SHP77 treated with DMSO at 0.1 percent for 48 hours (cell line): ENCODE data around the gene GARNL3.

Source experiments
- DNase-seq: peaks from one replicate; lab custom pipeline; 2025; lab: John Stamatoyannopoulos, UW

Gene GARNL3

DNA sequence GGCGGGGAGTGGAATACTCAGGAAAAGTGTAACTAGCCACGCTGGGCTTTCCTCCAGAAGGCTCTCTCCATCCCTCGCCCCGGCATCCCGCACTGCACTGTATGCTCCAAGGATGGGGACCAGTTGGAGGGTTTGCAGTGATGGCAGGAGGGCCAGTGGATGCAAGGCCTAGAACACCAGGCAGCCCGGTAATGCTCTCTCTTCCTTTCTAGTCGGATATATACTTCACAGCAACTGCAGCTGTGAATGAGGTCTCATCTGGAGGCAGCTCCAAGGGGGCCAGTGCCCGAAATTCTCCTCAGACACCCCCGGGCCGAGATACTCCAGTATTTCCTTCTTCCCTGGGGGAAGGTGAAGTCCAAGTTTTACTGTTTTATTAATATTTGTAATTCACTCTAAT is 122.4 kb downstream of the GARNL3 start:
- no peak for DNase-seq

DNA sequence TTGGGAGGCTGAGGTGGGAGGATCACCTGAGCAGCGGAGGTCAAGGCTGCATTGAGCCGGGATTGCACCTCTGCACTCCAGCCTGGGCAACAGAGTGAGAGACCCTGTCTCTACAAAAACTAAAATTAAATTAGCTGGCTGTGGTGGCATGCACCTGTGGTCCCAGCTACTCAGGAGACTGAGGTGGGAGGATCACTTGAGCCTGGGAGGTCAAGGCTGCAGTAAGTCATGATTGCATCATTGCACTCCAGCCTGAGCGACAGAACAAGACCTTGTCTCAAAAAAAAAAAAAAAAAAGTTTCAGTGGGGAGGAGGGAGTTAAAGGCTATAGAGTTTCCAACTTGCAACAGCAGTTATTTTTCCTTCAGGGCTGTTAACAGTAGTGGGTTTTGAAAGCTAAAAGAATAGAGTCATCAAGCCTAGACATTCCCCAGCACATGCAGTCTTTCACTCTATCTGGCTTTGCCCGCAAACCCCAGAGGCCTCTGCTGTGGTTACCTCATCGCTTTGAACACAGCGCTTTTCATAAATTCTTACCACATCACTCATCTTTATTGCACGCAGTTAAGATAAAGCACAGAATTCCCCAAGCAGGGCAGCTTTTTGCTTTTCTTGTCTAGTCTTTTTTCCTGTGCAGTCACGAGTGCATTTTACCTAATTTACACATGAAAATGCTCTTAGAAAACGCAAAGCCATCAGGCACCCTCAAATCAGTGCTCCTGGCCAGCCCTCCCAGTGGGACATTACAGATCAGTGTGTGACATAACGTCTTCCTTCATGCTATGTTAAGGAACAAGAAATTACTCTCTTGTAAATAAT is 123.7 kb downstream of the GARNL3 start:
- no peak for DNase-seq

DNA sequence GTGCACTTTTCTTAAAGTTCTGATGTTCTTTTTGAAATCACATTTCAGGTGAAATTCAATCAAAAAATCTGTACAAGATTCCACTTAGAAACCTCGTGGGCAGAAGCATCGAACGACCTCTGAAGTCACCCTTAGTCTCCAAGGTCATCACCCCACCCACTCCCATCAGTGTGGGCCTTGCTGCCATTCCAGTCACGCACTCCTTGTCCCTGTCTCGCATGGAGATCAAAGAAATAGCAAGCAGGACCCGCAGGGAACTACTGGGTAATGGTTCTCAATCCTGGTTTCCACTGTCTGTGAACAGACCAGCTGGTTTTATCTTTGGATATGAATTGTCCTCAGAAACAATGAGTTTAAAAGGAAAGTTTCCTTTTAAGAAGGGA is 124.3 kb downstream of the GARNL3 start:
- DNase-seq = no peak

DNA sequence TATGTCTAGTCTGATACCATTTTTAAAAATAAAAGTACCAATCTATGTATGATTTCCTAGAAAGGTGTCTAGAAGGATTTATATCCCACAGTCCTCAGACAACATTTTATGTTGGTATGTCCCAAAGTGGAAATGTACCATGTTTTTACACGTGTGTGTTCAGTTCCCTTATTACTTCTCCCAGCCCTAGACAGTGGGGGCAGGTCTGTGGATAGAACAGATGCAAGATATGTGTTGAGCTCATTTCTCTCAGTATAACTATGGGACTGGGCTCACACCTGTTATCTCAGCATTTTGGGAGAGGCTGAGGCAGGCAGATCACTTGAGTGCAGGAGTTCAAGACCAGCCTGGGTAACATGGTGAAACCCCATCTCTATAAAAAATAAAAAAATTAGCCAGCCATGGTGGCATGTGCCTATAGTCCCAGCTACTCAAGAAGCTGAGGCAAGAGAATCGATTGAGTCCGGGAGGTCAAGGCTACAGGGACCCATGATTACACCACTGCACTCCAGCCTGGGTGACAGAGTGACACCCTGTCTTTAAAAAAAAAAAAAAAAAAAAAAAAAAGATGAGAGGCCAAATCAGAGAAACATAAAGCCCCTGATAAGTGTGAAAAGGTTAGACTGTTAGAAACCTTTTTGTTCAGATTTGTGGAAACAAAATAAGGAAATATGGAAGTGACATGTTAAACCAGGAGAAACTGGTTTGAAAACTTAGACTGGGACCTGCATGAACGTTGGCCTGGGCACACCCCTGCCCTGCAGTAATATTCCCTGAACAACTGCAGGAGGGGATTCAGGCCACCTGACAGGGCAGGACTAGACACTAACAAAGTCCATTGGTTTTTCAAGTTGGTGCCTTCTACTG is 125.0 kb downstream of the GARNL3 start:
- DNase-seq = no peak

DNA sequence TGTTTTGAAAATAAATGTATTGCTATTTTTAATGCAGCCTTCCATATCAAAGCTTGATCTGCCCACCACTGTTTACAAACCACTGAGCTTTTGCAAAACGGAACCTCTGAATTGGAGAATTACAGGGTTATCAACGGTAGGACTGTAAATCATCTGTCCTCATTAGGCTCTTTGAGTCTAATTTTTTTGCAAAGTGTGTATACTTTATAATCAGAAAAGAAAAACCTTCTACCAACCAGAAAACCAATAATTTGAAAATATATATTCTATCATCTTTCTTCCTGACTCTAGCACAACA is 125.6 kb downstream of the GARNL3 start:
- DNase-seq = no peak

DNA sequence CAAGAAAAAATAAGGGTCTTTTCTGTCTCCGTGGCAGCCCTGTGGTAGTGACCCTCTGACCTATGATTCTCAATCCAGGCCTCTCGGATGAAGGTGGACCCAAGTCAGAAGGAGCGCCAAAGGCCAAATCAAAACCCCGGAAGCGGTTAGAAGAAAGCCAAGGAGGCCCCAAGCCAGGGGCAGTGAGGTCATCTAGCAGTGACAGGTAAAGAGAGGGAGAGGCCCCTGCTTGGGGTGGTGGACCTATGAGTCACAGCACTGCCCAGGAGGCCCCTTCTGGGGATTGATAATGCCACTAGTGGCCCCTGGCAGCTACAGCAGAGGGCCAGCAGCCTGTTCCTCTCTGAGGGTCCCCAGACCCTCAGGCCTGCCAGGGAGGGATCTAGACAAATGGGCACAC is 126.0 kb downstream of the GARNL3 start:
- DNase-seq = no peak

DNA sequence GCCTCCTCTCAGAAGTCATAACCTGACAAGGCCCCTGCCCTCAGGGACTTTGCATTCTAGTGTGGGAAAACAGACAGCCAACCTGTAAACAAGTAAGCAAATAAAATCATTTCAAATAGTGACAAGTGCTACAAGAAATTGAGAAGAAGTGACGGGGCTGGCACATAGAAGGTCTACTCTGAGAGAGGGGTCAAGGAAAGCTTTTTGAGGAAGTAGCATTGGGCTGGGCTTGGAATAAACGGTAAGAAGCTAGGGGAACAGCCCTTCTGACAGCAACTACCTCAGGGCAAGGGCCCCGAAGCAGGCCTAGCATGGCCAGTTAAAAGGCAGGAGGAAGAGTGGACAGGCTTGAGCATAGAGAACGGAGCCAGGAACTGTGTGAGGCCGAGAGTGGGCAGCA is 127.6 kb downstream of the GARNL3 start:
- no peak for DNase-seq

DNA sequence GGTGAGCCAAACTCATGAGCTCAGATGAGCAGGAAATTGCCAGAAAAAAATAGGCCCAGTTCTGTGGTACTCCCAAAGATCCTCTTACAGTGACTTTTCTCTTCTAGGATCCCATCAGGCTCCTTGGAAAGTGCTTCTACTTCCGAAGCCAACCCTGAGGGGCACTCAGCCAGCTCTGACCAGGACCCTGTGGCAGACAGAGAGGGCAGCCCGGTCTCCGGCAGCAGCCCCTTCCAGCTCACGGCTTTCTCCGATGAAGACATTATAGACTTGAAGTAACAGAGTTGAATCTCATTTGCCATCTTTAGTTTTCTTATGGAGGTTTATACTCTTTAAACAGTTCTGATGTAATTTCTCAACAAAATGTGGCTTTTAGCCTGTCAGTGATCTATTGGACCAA is 128.4 kb downstream of the GARNL3 start:
- DNase-seq = no peak

DNA sequence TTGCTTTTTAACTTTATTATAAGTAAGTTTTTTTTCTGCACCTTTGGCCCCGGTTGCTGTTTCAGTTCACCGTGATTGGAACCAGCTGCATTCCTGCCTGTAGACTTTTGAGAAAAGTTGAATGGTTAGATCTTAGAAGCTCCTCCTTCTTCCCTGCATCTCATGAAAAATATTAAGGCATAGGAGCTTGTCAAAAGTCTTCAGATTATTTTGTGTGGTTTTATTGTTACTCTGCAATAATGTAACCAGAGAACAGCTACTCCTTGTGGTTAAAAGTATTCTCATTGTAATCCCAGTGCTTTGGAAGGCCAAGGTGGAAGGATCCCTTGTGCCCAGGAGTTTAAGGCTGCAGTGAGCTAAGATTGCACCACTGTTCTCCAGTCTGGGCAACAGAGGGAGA is 129.1 kb downstream of the GARNL3 start:
- DNase-seq = no peak

DNA sequence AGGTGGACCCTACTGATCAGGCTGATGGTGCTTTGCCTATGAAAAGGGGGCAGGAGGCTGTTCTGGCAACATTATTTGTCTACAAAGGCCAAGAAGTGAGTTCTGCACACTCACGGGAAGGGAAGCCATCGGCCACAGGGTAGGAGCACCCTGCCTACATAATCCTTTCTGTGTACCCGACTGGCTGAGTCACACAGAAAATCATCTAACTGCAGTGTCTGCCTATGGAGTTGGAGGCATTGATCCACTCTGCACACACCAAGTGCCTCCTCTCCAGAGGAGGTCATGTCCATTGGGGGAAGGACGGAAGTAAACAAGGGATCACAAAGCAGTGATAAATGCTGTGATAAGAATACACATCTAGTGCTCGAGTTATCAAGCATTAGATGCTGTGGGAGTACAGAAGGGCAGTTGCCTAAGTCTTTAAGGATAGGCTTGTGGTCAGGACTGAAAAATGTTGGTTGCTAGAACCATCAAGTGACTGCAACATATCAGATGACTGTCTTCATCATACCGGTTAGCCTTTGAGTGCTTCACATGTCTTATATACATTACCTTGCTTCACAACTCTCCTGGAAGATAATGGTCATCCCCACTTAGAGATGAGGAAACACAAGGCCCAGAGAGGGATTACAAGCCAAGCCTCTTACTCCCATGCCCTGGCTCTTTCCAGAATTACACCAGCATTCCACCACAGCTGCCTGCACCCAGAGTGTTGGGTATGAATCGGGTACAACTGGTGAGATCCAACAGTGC is 131.1 kb downstream of the GARNL3 start:
- DNase-seq = no peak

DNA sequence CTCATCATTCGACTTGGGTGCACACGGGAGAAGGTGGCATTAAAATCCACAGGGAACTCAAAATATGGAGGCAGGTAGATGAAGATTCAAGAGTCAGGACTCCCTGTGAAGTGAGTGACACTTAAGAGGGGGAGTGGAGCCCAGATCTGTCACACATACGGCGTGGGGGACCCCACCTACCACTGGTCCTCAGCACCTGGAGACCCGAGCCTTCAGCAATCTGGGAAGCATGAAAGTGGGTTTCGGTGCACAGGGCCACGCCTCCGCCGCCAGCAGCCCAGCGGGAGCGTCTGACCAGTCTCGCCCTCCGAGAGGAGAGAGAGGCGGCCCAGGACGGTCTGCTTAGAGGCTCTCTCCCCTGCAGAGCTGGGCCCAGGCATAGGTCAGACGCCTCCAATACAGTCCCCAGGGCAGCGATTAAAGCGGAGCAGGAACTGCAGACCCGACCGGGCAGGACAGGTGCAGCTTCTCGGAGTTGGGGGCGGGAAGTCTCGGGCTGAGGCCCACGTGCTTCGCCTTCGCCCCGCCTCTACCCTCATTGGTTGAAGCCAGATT is 131.8 kb downstream of the GARNL3 start:
- DNase-seq = no peak

DNA sequence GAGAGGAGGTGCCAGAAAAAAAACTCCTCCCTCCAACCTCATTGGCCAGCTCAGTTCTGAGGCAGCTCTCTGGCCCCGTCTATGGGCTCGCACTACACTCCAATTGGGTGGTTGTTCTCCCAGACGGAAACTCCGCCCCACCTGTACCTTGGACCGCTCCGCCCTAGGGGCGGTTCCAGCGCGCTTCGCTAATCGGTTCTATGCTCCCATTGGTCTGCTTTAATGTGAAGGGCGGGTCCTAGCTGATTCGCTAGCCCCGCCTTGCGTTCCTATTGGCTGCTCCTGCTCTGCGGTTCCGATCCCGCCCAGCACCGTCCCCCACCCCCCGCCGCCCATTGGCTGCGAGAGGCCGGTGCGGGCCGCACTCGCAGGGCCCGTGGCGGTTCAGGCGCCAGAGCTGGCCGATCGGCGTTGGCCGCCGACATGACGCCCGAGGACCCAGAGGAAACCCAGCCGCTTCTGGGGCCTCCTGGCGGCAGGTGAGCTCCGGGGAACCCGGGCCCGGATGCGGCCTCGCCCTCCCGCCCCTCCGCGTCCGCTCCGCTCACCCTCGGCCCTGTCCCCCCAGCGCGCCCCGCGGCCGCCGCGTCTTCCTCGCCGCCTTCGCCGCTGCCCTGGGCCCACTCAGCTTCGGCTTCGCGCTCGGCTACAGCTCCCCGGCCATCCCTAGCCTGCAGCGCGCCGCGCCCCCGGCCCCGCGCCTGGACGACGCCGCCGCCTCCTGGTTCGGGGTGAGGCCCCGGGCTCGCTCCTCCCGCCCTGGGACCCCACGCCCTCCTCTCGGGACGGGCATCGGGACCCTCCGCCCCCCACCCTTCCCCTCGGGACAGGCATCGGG is 132.5 kb downstream of the GARNL3 start, which contains the start of gene SLC2A8:
Gene SLC2A8 (plus strand): TSS at position 362 of the 838 bp plus-strand sequence. CDS start 62 bp downstream, at position 424.
- DNase-seq = peak; percentile 98

DNA sequence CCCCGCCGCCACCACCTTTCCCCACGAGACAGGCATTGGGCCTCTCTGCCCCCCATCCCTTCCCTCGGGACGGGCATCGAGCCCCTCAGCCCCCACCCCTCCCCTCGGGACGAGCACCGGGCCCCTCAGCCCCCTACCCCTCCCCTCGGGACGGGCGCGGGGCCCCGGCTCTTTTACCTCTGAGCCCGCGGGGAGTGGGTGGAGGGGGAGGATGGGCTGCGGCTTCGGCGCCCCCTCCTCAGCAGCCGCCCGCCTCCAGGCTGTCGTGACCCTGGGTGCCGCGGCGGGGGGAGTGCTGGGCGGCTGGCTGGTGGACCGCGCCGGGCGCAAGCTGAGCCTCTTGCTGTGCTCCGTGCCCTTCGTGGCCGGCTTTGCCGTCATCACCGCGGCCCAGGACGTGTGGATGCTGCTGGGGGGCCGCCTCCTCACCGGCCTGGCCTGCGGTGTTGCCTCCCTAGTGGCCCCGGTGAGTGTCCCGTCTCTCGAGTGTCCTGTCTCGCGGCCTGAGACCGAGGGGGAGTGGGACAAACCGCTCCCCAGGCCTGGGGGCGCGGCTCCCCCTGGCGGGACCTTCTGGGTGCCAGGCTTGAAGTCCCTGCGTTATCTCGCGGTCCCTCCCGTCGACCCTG is 133.2 kb downstream of the GARNL3 start:
- DNase-seq = peak; percentile 17

DNA sequence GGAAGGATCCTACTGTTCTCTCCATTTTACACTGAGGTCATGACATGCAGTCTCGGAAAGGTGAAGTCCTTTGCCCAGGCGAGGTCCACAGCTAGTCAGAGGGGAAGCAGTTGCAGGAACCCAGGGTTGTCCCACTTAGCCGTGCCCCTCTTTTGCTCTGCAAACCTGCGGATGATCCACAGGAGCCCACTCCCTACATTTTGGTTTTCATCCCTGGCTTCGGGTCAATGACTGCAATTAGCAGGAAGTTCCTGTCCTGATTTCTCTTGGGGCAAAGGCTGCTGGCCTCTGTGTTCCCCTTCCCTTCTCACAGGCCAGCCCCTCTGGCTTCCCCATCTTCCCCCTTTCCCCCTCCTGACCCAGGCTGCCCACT is 133.7 kb downstream of the GARNL3 start:
- no peak for DNase-seq

DNA sequence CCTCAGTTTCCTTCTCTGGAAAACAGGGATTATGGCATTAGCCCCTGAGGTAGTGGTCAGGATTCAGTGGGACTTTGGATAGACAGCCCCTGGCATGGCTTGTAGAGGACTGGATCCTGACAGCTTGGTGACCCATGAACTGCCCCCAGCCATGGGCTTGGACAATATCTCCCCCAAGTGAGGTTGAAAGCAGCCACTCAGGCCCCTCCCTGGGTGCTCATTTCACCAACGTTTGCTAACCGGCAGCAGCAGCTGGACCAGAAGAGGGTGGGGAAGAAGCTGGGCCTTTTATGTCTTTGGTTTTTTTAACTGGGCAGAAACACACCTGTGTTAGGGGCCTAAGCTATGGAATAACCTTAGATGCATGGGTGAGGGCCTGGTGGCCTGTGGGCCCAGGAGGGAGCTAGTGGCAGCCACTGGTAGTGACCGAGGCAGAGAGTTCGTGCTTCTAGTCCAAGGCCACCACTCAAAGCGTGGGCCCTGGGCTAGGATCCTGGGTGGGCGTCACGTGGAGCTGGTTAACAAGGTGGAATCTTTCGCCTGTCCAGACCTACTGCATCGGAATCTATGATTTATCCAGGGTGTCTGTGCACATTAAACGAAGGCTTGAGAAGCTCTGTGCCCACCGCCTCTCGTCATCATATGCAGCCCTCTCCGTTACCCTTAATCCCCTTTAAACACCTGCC is 134.3 kb downstream of the GARNL3 start:
- no peak for DNase-seq

DNA sequence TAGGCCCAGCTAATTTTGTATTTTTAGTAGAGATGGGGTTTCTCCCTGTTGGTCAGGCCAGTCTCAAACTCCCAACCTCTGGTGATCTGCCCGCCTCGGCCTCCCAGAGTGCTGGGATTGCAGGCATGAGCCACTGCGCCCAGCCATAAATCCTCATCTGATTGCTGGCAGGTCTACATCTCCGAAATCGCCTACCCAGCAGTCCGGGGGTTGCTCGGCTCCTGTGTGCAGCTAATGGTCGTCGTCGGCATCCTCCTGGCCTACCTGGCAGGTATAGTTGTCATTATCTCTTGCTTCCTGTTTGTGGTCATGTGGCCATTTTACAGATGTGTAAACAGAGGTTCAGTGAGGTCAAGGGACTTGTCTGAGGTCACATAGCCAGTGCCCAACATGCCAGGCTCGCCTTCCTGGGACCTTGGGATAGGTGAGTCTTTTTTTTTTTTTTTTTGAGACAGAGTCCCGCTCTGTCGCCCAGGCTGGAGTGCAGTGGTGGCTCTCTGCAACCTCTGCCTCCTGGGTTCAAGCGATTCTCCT is 135.2 kb downstream of the GARNL3 start:
- DNase-seq = no peak

DNA sequence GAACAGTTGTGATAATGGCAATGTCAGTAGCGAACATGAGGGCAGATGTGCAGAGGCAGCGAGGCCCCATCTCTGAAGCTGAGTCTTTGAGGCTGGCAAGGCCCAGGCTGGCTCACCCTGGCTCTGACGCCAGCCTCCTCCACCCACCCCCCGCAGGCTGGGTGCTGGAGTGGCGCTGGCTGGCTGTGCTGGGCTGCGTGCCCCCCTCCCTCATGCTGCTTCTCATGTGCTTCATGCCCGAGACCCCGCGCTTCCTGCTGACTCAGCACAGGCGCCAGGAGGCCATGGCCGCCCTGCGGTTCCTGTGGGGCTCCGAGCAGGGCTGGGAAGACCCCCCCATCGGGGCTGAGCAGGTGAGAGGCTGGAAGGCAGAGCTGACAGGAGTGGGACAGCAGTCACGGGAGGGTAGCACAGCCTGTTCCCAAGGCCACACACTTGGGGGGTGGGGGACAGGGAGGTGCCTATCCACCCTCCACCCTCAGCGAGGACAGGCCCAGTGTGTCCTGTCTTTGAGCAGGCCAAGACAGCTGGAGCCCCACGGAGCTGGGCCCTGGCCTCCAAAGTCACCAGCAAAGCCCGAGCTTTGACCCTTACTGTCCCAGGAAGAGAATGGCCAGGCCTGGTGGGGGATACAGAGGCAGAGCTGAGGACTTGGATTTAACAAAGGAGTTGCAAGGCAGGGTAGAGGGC is 138.0 kb downstream of the GARNL3 start:
- no peak for DNase-seq

DNA sequence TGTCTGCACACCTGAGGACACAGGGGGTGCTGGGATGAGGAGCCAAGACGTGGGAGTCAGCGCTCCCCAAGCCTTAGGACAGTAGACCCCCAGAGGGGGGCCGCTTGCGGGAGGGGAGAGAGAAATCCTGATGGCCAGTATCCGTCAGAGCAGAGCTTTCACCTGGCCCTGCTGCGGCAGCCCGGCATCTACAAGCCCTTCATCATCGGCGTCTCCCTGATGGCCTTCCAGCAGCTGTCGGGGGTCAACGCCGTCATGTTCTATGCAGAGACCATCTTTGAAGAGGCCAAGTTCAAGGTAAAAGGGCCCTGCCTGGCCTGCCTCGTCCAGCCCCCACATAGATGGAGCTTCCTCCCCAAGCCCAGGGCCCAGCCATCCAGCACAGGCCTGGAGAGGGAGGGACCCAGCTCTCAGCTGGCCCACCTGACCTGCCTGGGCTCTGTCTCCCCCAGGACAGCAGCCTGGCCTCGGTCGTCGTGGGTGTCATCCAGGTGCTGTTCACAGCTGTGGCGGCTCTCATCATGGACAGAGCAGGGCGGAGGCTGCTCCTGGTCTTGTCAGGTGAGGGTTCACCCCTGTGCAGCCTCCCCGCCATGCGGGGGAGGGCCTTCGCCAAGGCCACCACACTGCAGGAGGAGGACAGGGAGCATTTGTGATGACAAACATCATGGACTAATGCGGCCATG is 139.1 kb downstream of the GARNL3 start:
- DNase-seq = no peak

DNA sequence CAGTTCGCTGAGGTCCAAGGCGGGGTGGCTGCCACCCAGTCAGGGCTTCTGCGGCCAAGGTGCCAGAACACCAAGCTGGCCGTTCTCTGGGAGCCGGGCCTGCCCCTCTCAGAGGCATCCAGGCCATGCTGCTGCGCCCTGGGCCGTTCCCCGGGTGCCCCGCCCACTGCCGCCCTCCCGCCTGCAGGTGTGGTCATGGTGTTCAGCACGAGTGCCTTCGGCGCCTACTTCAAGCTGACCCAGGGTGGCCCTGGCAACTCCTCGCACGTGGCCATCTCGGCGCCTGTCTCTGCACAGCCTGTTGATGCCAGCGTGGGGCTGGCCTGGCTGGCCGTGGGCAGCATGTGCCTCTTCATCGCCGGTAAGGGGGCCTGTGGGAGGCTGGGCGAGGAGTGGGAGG is 140.1 kb downstream of the GARNL3 start:
- no peak for DNase-seq
